Stimulated activated CD4-positive, alpha-beta T cell treated with anti-CD3 and anti-CD28 coated beads, Interleukin-15, amount 100 ng/mL, for 24 hours (primary cell): Measurements from ENCODE around the gene UBAP2.

Experiments
- DNase-seq: peaks from one replicate; pipeline ENCODE4 v3.0.0-alpha.2; 2020

UBAP2 gene

GRCh38 chr9:33921967-33922895 lies 126.5 kb downstream of the UBAP2 start:
- peak; percentile 45 for DNase-seq

- DNase-seq, result no peak
These were observed 129.3 kb downstream of the UBAP2 start for GRCh38 chr9:33919276-33919897.

- no peak for DNase-seq
These were observed 131.7 kb downstream of the UBAP2 start for GRCh38 chr9:33917036-33917435.

- DNase-seq, result no peak
These were observed 133.6 kb downstream of the UBAP2 start for GRCh38 chr9:33914887-33915628.

GRCh38 chr9:33913541-33913940 lies 135.1 kb downstream of the UBAP2 start:
- DNase-seq, result no peak

- no peak for DNase-seq
These were observed 139.9 kb downstream of the UBAP2 start for GRCh38 chr9:33908749-33909148.

- no peak for DNase-seq
These were observed 140.6 kb downstream of the UBAP2 start for GRCh38 chr9:33908114-33908513.

GRCh38 chr9:33907347-33907746 lies 141.3 kb downstream of the UBAP2 start:
- DNase-seq, result no peak

GRCh38 chr9:33906769-33907168 lies 141.9 kb downstream of the UBAP2 start:
- no peak for DNase-seq

- DNase-seq, result no peak
These were observed 143.6 kb downstream of the UBAP2 start for GRCh38 chr9:33905137-33905536.

- no peak for DNase-seq
These were observed 145.4 kb downstream of the UBAP2 start for GRCh38 chr9:33903157-33903780.

GRCh38 chr9:33894316-33894715 lies 154.4 kb downstream of the UBAP2 start:
- DNase-seq, result no peak

GRCh38 chr9:33893861-33894260 lies 154.8 kb downstream of the UBAP2 start:
- DNase-seq, result no peak

GRCh38 chr9:33885948-33886347 lies 162.7 kb downstream of the UBAP2 start:
- no peak for DNase-seq

- DNase-seq, result no peak
These were observed 163.6 kb downstream of the UBAP2 start for GRCh38 chr9:33884856-33885701.

- DNase-seq, result no peak
These were observed 167.1 kb downstream of the UBAP2 start for GRCh38 chr9:33881635-33882034.

- DNase-seq, result peak; percentile 16
These were observed 168.2 kb downstream of the UBAP2 start for GRCh38 chr9:33880211-33881089.

GRCh38 chr9:33878691-33879366 lies 169.9 kb downstream of the UBAP2 start:
- no peak for DNase-seq

GRCh38 chr9:33877727-33878489 lies 170.8 kb downstream of the UBAP2 start:
- no peak for DNase-seq
